Brain microvascular endothelial cell (primary cell): ENCODE data around the gene DAAM1.

Experiments used
- DNase-seq: peaks from one replicate; pipeline ENCODE4 v3.0.0-alpha.2; 2020
- H3K27ac ChIP-seq: fragments of 250-450 bp; sonication (Bioruptor Pico); 2 replicates; pipeline ENCODE4 v1.5.1; 2020; ENCODE audit warnings: mild to moderate bottlenecking, moderate library complexity
- H3K27me3 ChIP-seq: fragments of 250-450 bp; sonication (Bioruptor Pico); replicated peaks from 2 replicates; pipeline ENCODE4 v1.5.1; 2020; ENCODE audit warnings: mild to moderate bottlenecking
- H3K36me3 ChIP-seq: fragments of 250-450 bp; sonication (Bioruptor Pico); replicated peaks from 2 replicates; pipeline ENCODE4 v1.5.1; 2020; ENCODE audit warnings: mild to moderate bottlenecking
- H3K4me3 ChIP-seq: 2 replicates; pipeline ENCODE4 v1.5.1; 2011; ENCODE audit warnings: low read depth, mild to moderate bottlenecking, control low read depth, low read length, moderate library complexity
- in situ Hi-C: cut with HindIII; loops from 2 replicates; pipeline ENCODE4 v1.10.0; 2017; ENCODE audit warnings: low sequenced_read_pairs, low pct_ligation_motif_present
- TF ChIP-seq, protein P1 (sequence below): IDR thresholded peaks from 2 replicates; pipeline ENCODE4 v1.5.1; 2011; ENCODE audit warnings: low read depth, mild to moderate bottlenecking, moderate library complexity, low read length, control low read depth, inconsistent platforms; ENCODE audit errors: missing control alignments

Gene DAAM1

DNA sequence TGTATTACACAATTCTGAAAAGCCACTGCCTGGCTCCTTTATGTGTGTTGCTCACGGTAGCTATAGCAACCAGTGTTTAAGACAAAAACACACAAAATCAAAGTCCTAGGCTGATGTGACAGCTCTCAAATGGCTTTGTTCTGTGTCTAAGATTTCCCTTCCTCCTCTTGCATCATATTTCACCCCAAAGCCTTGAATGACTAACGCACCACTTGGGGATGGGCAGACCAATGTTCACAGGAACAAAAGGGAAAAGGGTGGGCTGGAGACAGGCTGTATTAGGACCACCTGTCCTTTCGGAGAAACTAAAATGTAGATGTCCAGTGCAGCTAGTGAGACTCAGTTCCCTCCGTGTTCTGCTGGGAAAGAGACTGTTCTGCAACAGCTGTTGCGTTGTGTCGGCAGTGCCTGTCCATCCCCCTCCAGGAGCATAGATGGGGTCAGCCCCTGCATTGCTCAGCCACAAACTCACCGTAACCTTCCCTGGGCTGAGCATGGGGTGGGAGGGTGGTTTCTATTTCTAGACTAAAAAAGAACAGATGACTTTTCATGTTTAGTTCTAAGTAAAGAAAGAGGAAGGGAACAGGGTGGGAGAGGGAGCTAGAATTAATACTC, 26.8 kb upstream of the DAAM1 start:
- TF ChIP-seq, protein P1, sequence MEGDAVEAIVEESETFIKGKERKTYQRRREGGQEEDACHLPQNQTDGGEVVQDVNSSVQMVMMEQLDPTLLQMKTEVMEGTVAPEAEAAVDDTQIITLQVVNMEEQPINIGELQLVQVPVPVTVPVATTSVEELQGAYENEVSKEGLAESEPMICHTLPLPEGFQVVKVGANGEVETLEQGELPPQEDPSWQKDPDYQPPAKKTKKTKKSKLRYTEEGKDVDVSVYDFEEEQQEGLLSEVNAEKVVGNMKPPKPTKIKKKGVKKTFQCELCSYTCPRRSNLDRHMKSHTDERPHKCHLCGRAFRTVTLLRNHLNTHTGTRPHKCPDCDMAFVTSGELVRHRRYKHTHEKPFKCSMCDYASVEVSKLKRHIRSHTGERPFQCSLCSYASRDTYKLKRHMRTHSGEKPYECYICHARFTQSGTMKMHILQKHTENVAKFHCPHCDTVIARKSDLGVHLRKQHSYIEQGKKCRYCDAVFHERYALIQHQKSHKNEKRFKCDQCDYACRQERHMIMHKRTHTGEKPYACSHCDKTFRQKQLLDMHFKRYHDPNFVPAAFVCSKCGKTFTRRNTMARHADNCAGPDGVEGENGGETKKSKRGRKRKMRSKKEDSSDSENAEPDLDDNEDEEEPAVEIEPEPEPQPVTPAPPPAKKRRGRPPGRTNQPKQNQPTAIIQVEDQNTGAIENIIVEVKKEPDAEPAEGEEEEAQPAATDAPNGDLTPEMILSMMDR, result no peak
- DNase-seq, result peak; percentile 88
- in situ Hi-C loops, result no loop called here
- H3K36me3 ChIP-seq, result no peaks in the 10 kb centered on the region
- H3K27me3 ChIP-seq, result no peaks in the 10 kb centered on the region
- H3K4me3 ChIP-seq, result peak overlapping the region; percentile 41
- H3K27ac ChIP-seq, result peak overlapping the region; percentile 89

DNA sequence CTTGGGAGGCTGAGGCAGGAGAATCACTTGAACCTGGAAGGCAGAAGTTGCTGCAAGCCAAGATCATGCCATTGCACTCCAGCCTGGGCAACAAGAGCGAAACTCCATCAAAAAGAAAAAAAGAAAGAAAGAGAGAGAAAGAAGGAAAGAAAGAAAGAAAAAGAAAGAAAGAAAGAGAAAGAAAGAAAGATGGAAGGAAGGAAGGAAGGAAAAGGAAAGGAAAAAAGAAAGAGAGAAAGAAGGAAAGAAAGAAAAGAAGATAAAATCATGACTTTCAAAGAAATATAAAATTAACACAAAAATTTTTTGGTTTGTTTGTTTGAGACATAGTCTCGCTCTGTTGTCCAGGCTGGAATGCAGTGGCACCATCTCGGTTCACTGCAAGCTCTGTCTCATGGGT, 22.2 kb upstream of the DAAM1 start:
- TF ChIP-seq, protein P1, result no peak
- H3K27ac ChIP-seq, result no peak overlapping the region
- DNase-seq, result no peak
- in situ Hi-C loops, result no loop called here
- no peak overlapping the region for H3K4me3 ChIP-seq
- H3K36me3 ChIP-seq, result no peaks in the 10 kb centered on the region
- H3K27me3 ChIP-seq, result no peaks in the 10 kb centered on the region

DNA sequence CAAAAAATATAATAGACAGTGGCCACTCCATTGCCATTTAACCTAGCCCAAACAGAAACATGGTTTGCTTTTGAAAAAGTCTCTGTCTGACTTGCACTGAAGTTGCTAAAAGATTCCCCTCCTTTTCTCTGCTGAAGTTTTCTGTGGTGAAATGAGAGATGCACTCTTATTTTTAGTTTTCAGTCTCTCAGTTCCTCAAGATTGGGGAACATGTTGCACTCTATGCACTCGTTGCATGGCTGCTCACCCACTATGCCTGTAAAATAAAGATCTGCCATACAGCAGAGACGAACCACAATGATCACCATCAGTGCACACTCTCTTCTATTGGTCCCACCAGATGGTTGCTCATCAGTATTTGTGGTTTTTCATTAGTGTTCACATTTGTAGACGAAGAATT, 13.1 kb upstream of the DAAM1 start:
- no peak for DNase-seq
- Histone ChIP-seq H3K27me3 (no peaks in the 10 kb centered on the region), H3K4me3 (no peak overlapping the region), H3K27ac (no peak overlapping the region), H3K36me3 (no peaks in the 10 kb centered on the region)
- TF ChIP-seq, protein P1, result no peak
- in situ Hi-C loops, result no loop called here

DNA sequence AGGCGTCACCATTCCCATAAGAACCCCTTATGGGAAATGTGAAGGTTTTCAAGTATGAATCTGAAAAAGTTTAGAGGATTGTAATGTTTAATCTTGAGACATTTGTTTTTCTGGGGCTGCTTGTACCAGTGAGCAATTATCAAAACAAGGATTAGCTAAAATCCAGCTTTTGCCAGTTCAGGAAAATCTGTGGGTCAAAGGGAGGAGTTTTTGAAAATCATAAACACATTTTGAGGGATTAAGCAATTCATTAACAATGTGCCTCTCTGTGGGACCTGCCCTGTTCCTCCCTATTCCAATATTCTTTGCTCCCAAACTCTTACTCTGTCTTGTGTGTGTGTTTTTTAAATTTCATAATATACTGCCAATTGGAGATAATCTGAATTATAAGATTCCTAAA, 11.7 kb upstream of the DAAM1 start:
- no peaks in the 10 kb centered on the region for H3K27me3 ChIP-seq
- no peak overlapping the region for H3K4me3 ChIP-seq
- no peak for DNase-seq
- H3K36me3 ChIP-seq, result no peaks in the 10 kb centered on the region
- TF ChIP-seq, protein P1, result no peak
- H3K27ac ChIP-seq, result no peak overlapping the region
- in situ Hi-C loops, result no loop called here

DNA sequence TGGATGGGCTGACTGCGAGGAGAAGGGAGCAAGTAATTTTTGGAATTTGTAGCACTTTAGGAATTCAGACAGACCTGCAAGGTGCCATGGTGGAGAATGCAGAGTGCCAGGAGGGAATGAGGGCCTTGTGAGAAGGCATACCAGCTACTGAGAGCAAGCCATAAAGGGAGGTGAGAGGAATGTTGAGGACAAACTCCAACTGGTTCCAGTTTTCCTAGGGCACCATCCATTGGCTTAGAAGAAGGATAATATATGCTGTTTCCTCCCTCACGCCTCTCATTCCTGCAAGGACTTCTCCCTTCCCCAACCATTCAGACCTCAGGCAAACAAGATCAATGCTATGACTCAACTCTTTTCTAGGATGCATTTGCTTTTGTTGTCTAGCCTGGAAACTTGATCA, 11.2 kb upstream of the DAAM1 start:
- Histone ChIP-seq H3K27ac (no peak overlapping the region), H3K27me3 (no peaks in the 10 kb centered on the region), H3K36me3 (no peaks in the 10 kb centered on the region), H3K4me3 (no peak overlapping the region)
- no peak for DNase-seq
- in situ Hi-C loops, result no loop called here
- TF ChIP-seq, protein P1, result no peak

DNA sequence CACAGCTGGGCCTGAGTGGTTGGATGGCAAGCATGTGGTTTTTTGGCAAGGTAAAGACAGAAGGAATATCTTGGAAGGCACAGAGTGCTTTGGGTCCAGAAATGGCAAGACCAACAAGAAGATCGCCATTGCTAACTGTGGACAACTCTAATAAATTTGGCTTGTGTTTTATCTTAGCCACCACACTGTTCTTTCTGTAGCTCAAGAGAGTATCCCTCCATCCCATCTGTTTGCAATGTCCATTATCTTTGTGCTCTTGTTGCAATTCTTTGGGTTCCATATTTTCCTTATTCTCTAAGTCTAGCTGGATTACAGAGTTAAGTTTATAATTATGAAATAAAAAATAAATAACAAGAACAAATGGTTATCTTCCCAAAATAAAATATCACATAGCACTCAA, 6.7 kb upstream of the DAAM1 start:
- TF ChIP-seq, protein P1, result no peak
- in situ Hi-C loops, result no loop called here
- no peak overlapping the region for H3K4me3 ChIP-seq
- H3K36me3 ChIP-seq, result no peaks in the 10 kb centered on the region
- no peak for DNase-seq
- H3K27me3 ChIP-seq, result no peaks in the 10 kb centered on the region
- no peak overlapping the region for H3K27ac ChIP-seq
